ENCODE measurements around the gene ZKSCAN3. TPM values are rescaled to one million over a fixed set of nuclear protein-coding genes. Genes with fewer than 3 reads are reported as not detected.

Gene ZKSCAN3
- total and polyA plus RNA-seq, 2 experiments from 2014 or later: 3.0 to 7.6 TPM

GRCh38 chr6:28334286-28335039, 15.3 kb upstream of the ZKSCAN3 start:
- Mint-ChIP-seq H3K36me3 (ENCODE audit: low read depth) (peaks cover 1% of the 10 kb centered on the region), H3K4me3 (no peak overlapping the region), H3K9me3 (peaks cover 1% of the 10 kb centered on the region; the same call in 2 of the 3 replicates), H3K27me3 (ENCODE audit: insufficient read depth, low read depth, poor library complexity) (no peaks in the 10 kb centered on the region), H3K4me1 (peaks cover 9% of the 10 kb centered on the region), H3K27ac (no peak overlapping the region)
- Histone ChIP-seq H3K4me1 (ENCODE audit: insufficient read depth) (peaks cover 9% of the 10 kb centered on the region), H3K36me3 (ENCODE audit: insufficient read depth) (no peaks in the 10 kb centered on the region; the same call in 1 of the 2 replicates), H3K79me2 (replicated peaks; ENCODE audit: insufficient read depth) (0 out of 2 replicates have a peak, but pooled peaks cover 4% of the 10 kb centered on the region), H2AFZ (no peak overlapping the region), H3K4me2 (peak overlapping the region; percentile 69), H4K20me1 (replicated peaks; ENCODE audit: insufficient read depth) (no peaks in the 10 kb centered on the region), H3K4me3 (peak overlapping the region; percentile 73), H3K27ac (ENCODE audit: low read depth) (peak overlapping the region; percentile 90), H3K9me2 (ENCODE audit: insufficient read depth) (no peaks in the 10 kb centered on the region), H3F3A (replicated peaks; ENCODE audit: low read depth) (peaks cover 3% of the 10 kb centered on the region; the same call in 1 of the 2 replicates), H3K27me3 (ENCODE audit: insufficient read depth) (no peaks in the 10 kb centered on the region)
- ATAC-seq (no peak), DNase-seq (ENCODE audit: low spot score) (no peak)
- TF ChIP-seq REST (IDR thresholded peaks at IDR 0.05; ENCODE audit: unreplicated experiment) (no peak), NANOG (IDR thresholded peaks at IDR 0.05; ENCODE audit: borderline replicate concordance) (no peak), POLR2AphosphoS5 (IDR thresholded peaks at IDR 0.05; ENCODE audit: low read depth) (no peak), STAT1 (IDR thresholded peaks at IDR 0.05; ENCODE audit: unreplicated experiment) (no peak), ZNF462 (CRISPR knock-in tag; IDR thresholded peaks at IDR 0.05) (no peak)
